ENCODE measurements around the gene MMP1. TPM values are rescaled to one million over a fixed set of nuclear protein-coding genes. Genes with fewer than 3 reads are reported as not detected.

MMP1 gene
- total RNA-seq, 1 donor from 2014 or later, result 6.5 TPM

DNA sequence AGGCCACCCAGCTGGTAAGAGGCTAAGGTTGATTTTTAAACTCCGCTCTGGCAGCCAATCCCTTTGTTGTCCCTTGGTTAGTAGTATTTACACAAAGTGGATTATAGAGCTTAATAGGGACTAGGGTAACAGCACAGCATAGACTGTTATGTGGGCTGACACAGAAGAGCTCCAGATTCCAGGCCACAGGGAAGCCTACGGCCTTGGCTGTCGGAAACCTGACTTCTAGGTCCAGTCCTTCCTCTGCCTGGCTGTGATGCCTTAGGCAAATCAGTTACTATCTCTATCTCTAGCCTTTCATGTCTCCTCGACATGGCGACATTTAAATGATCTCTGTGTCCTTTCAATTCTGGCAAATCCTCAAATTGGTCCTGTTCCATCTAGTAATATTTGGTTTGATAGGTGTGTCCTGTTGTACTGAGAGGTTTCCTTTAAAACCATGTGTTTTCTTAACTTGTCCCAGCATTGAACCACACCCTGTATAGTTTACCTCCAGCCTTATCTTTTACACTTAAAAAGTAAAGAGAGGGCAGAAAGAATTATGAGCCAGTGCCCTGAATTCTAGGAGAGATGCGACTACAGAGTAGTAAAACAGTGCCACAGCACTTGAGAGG, 4.2 kb downstream of the MMP1 start:
- H3K4me3 Mint-ChIP-seq, result no peak overlapping the region
- DNase-seq (ENCODE audit: extremely low spot score, unreplicated experiment), result no peak
- TF ChIP-seq, protein P1, sequence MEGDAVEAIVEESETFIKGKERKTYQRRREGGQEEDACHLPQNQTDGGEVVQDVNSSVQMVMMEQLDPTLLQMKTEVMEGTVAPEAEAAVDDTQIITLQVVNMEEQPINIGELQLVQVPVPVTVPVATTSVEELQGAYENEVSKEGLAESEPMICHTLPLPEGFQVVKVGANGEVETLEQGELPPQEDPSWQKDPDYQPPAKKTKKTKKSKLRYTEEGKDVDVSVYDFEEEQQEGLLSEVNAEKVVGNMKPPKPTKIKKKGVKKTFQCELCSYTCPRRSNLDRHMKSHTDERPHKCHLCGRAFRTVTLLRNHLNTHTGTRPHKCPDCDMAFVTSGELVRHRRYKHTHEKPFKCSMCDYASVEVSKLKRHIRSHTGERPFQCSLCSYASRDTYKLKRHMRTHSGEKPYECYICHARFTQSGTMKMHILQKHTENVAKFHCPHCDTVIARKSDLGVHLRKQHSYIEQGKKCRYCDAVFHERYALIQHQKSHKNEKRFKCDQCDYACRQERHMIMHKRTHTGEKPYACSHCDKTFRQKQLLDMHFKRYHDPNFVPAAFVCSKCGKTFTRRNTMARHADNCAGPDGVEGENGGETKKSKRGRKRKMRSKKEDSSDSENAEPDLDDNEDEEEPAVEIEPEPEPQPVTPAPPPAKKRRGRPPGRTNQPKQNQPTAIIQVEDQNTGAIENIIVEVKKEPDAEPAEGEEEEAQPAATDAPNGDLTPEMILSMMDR (conservative IDR thresholded peaks at IDR 0.05), result no peak
- H3K36me3 Mint-ChIP-seq, result no peaks in the 10 kb centered on the region
- no peaks in the 10 kb centered on the region for H3K4me1 Mint-ChIP-seq (ENCODE audit: unreplicated experiment)
- no peaks in the 10 kb centered on the region for H3K27me3 Mint-ChIP-seq
- no peaks in the 10 kb centered on the region for H3K9me3 Mint-ChIP-seq
- H3K27ac Mint-ChIP-seq, result no peak overlapping the region

DNA sequence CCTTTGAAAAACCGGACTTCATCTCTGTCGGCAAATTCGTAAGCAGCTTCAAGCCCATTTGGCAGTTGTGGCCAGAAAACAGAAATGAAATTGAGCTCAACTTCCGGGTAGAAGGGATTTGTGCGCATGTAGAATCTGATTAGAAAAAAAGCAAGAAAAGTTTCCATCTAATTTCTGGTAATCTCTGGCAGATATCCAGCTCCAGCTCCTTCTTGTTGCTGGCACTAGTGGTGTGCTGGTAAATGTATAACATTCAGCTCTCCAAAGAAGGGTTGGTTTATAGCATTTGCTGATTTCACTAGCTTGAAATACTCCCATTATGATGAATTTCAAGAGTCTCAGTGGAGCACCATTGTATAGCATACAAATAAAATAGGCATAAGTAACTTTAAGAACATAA, 5.4 kb downstream of the MMP1 start:
- TF ChIP-seq, protein P1 (conservative IDR thresholded peaks at IDR 0.05), result no peak
- Mint-ChIP-seq H3K9me3 (no peaks in the 10 kb centered on the region), H3K27me3 (peaks cover 4% of the 10 kb centered on the region), H3K4me1 (ENCODE audit: unreplicated experiment) (no peaks in the 10 kb centered on the region), H3K36me3 (no peaks in the 10 kb centered on the region), H3K27ac (no peak overlapping the region), H3K4me3 (no peak overlapping the region)
- DNase-seq (ENCODE audit: extremely low spot score, unreplicated experiment), result no peak

DNA sequence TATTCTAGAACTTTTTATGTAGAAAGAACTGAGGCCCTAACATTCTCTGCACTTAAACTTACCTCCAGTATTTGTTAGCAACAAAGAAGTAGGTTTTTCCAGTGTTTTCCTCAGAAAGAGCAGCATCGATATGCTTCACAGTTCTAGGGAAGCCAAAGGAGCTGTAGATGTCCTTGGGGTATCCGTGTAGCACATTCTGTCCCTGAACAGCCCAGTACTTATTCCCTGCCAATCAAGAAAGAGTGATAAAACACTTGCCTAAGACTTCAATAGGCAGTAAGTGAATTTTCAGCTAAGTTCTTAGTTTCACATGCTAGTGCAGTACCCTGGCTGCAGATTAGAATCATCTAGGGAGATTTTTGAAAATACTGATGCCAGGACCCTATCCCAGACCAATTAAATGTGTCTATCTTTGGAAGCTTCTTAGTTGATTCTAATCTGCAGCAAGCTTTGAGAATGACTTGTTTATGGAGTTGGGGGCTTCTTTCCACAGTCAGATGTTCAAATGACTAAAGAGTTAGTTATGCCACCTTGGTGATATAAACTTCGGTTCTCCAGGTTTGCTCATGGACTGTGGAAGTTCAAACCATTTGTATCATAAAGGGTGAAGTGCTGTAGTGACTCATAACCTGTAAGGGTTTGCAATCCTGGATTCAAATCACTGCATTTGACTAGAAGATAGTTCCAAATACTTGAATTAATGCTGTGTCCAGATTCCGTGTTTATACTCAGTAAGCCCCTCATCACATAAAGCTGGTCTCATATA, 6.5 kb downstream of the MMP1 start:
- no peak overlapping the region for H3K4me3 Mint-ChIP-seq
- DNase-seq (ENCODE audit: extremely low spot score, unreplicated experiment), result no peak
- H3K4me1 Mint-ChIP-seq (ENCODE audit: unreplicated experiment), result no peaks in the 10 kb centered on the region
- TF ChIP-seq, protein P1 (conservative IDR thresholded peaks at IDR 0.05), result no peak
- H3K27ac Mint-ChIP-seq, result no peak overlapping the region
- H3K27me3 Mint-ChIP-seq, result peaks cover 4% of the 10 kb centered on the region
- no peaks in the 10 kb centered on the region for H3K36me3 Mint-ChIP-seq
- H3K9me3 Mint-ChIP-seq, result no peaks in the 10 kb centered on the region

DNA sequence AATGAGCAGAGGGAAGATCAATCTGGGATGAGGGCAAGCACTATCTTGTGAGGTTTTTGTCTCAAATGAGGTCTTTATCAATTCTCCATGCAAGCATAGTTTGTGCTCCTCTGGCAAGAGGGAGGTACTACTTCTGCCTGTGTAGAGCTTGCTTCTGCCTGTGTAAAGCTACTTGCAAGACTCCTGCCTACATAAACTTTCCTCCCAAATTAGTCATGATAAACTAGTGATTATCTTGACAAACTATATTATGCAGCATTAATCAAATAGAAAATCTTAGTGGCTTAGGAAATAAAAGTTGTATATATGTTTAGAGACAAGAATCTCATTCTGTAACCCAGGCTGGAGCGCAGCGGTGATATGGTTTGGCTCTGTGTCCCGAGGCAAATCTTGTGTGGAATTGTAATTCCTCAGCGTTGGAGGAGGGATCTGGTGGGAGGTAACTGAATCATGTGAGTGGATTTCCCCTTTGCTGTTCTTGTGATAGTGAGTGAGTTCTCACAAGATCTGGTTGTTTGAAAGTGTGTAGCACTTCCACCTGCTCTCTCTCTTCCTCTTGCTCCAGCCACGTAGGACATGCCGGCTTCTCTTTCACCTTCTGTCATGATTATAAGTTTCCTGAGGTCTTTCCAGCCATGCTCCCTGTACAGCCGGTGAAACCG, 9.5 kb downstream of the MMP1 start:
- Mint-ChIP-seq H3K4me3 (no peak overlapping the region), H3K27ac (no peak overlapping the region), H3K27me3 (peaks cover 4% of the 10 kb centered on the region), H3K9me3 (no peaks in the 10 kb centered on the region), H3K4me1 (ENCODE audit: unreplicated experiment) (no peaks in the 10 kb centered on the region), H3K36me3 (no peaks in the 10 kb centered on the region)
- TF ChIP-seq, protein P1 (conservative IDR thresholded peaks at IDR 0.05), result no peak
- DNase-seq (ENCODE audit: extremely low spot score, unreplicated experiment), result no peak

DNA sequence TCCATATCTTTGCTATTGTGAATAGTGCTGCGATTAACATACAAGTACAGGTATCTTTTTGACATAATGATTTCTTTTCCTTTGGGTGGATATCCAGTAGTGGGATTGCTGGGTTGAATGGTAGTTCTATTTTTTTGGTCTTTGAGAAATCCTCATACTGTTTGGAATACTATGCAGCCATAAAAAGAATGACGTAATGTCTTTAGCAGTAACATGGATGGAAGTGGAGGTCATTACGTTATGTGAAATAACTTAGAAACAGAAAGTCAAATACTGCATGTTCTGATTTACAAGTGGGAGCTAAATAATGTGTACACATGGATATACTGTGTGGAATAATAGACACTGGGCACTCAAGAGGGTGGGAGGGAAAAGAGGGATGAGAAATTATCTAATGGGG, 13.6 kb downstream of the MMP1 start:
- Mint-ChIP-seq H3K36me3 (no peaks in the 10 kb centered on the region), H3K27me3 (peaks cover 10% of the 10 kb centered on the region), H3K4me3 (no peak overlapping the region), H3K27ac (no peak overlapping the region), H3K9me3 (no peaks in the 10 kb centered on the region), H3K4me1 (ENCODE audit: unreplicated experiment) (peaks cover 7% of the 10 kb centered on the region)
- DNase-seq (ENCODE audit: extremely low spot score, unreplicated experiment), result no peak
- TF ChIP-seq, protein P1 (conservative IDR thresholded peaks at IDR 0.05), result no peak
